GM18858 (cell line): ENCODE measurements around the gene CRPPA.
"Not testable (repeated sequence)": the region's sequence is repeated elsewhere in the genome, so short reads cannot be mapped to it uniquely, and the experiment has no call there.

Experiments
- ATAC-seq: cut with Tn5 transposase; IDR thresholded peaks from one replicate; pipeline ENCODE4 v1.9.1; 2021; ENCODE audit not compliant: unreplicated experiment

Gene CRPPA

DNA sequence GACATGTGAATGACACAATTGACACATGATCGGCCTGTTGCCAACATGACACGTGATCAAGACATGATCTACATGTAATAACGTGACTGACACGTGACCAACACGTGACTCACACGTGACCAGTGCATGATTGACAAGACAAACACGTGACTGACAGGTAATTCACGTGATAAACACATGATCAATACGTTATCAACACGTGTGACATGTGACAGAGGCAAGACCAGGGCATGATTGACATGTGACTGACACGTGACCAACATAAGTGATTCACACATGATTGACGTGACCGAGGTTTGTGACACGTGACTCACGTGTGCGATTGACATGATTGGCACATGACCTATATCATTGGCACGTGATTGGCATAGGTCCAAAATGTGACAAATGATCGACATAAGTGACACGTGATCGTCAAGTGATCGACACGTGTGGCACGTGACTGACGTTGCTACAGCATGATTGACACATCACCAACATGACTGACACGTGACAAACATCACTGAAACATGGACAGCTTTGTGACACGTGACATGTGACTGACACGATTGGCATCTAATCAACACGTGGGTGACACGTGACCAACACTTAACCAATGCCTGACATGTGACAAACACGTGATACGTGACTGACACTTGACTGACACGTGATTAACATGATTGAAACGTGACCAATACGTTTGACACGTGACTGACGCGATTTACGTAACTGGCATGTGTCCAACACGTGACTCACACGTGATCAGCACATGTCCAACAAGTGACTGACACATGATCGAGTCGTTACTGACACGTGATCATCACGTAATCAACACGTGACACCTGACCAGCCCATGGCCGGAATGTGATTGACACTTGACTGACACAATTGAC, 23.0 kb downstream of the CRPPA start:
- no peak for ATAC-seq

GRCh38 chr7:16397501-16398145, 23.7 kb downstream of the CRPPA start:
- ATAC-seq: no peak

- ATAC-seq: no peak
Measured at GRCh38 chr7:16396766-16397500, 24.4 kb downstream of the CRPPA start.

DNA sequence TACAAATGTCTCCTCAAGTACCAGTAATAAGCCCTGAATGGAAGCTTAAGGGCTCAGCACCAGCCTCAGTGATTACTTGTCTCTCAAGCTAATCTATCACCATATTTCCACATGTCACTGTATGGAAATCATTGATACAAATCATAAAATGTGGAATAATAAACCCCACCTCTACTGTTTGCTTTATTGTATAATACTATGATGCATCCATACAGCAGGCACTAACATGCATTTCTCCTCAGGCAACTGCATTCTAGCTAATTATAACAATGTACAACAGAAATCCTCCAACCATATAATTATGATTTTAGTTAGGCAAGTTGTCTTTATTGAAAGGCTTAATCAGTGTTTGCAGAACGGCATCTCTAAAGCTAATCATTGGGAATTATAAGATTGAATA, 26.2 kb downstream of the CRPPA start:
- ATAC-seq: no peak

- no peak for ATAC-seq
Measured at GRCh38 chr7:16393862-16394422, 27.4 kb downstream of the CRPPA start.

DNA sequence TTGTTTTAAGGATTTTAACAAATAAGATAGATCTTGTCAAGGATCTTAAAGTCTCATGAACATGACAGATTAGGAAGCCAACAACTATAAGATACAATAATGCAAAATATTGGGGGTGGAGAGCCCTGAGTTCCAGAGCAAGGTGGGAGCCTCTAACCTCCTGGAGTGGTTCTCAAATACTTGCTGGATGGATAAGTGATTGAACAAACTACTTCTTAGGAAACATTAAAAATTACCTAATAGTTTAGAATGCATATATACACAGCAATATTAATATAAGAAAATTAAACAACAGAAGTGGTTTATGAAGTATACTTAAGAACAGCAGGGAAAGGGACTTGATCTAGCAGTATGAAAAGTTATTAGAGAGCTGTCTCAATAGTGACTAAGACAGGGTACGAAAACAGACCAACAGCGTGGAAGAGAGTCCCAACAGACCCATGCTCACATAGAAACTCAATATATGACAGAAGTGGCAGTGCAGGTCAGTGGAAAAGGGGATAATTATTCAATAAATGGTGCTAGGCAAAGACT, 28.3 kb downstream of the CRPPA start:
- no peak for ATAC-seq

DNA sequence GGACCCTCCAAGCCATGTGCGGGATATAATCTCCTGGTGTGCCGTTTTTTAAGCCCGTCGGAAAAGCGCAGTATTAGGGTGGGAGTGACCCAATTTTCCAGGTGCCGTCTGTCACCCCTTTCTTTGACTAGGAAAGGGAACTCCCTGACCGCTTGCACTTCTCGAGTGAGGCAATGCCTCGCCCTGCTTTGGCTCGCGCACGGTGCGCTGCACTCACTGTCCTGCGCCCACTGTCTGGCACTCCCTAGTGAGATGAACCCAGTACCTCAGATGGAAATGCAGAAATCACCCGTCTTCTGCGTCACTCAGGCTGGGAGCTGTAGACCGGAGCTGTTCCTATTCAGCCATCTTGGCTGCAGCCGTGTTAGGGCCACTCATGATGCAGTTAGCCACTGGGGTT, 37.6 kb downstream of the CRPPA start:
- not testable (repeated sequence) for ATAC-seq

DNA sequence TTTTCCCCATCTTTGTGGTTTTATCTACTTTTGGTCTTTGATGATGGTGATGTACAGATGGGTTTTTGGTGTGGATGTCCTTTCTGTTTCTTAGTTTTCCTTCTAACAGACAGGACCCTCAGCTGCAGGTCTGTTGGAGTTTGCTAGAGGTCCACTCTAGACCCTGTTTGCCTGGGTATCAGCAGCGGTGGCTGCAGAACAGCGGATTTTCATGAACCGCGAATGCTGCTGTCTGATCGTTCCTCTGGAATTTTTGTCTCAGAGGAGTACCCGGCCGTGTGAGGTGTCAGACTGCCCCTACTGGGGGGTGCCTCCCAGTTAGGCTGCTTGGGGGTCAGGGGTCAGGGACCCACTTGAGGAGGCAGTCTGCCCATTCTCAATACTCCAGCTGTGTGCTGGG, 38.2 kb downstream of the CRPPA start:
- not testable (repeated sequence) for ATAC-seq
